Measurements from ENCODE around the gene FGF4. TPM values are rescaled to one million over a fixed set of nuclear protein-coding genes. Genes with fewer than 3 reads are reported as not detected.

Gene FGF4
- total and polyA plus RNA-seq, 2 donors from 2014 or later, result not detected

- no peak overlapping the region for H3K4me3 ChIP-seq (ENCODE audit: low read length in 3 of 3)
- intact Hi-C loops (cut with DNase I), result no loop called here
- no peak overlapping the region for H3K9ac ChIP-seq (ENCODE audit: low read length in 3 of 3)
- H3K36me3 ChIP-seq (ENCODE audit: control insufficient read depth in 2 of 3, insufficient read depth in 3 of 3, low read length in 3 of 3), result no peaks in the 10 kb centered on the region
- DNase-seq (no peak), FAIRE-seq (no peak)
- no peak overlapping the region for H3K27ac ChIP-seq (ENCODE audit: low read depth in 2 of 2, low read length in 2 of 2)
- no peaks in the 10 kb centered on the region for H3K27me3 ChIP-seq (ENCODE audit: control insufficient read depth, insufficient read depth, low read length)
- TF ChIP-seq, protein P1, sequence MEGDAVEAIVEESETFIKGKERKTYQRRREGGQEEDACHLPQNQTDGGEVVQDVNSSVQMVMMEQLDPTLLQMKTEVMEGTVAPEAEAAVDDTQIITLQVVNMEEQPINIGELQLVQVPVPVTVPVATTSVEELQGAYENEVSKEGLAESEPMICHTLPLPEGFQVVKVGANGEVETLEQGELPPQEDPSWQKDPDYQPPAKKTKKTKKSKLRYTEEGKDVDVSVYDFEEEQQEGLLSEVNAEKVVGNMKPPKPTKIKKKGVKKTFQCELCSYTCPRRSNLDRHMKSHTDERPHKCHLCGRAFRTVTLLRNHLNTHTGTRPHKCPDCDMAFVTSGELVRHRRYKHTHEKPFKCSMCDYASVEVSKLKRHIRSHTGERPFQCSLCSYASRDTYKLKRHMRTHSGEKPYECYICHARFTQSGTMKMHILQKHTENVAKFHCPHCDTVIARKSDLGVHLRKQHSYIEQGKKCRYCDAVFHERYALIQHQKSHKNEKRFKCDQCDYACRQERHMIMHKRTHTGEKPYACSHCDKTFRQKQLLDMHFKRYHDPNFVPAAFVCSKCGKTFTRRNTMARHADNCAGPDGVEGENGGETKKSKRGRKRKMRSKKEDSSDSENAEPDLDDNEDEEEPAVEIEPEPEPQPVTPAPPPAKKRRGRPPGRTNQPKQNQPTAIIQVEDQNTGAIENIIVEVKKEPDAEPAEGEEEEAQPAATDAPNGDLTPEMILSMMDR (IDR thresholded peaks at IDR 0.05; ENCODE audit: borderline replicate concordance, extremely low read depth, insufficient read depth), result no peak
- no peaks in the 10 kb centered on the region for H3K4me1 ChIP-seq (ENCODE audit: control insufficient read depth in 2 of 3, insufficient read depth in 2 of 3, low read depth in 1 of 3, low read length in 3 of 3)
- no peaks in the 10 kb centered on the region for H3K9me3 ChIP-seq (ENCODE audit: control insufficient read depth in 2 of 3, insufficient read depth in 1 of 3, low read length in 3 of 3)
Observed at GRCh38 chr11:69804769-69805508, 29.8 kb upstream of the FGF4 start.

DNA sequence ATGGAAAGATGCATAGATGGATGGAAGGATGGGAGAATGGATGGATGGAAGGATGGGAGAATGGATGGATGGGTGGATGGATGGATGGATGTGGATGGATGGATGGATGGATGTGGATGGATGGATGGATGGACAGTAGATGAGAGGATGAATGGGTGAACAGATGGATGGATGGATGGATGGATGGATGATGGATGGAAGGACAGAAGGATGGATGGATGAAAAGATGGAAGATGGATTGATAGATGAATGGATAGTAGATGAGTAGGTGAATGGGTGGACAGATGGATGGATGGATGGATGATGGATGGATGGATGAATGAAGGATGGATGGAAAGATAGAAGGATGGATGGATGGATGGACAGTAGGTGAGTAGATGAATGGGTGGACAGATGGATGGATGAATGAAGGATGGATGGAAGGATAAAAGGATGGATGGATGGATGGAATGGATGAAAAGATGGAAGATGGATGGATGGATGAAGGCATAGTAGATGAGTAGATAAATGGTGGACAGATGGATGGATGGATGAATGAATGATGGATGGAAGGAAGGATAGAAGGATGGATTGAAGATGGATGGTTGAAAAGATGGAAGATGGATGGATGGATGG lies 28.6 kb upstream of the FGF4 start:
- H3K9me3 ChIP-seq (ENCODE audit: control insufficient read depth in 2 of 3, insufficient read depth in 1 of 3, low read length in 3 of 3), result peaks cover 0 to 5% (median 0%) of the 10 kb centered on the region in 3 donors
- TF ChIP-seq, protein P1 (IDR thresholded peaks at IDR 0.05; ENCODE audit: borderline replicate concordance, extremely low read depth, insufficient read depth), result no peak
- H3K27me3 ChIP-seq (ENCODE audit: control insufficient read depth, insufficient read depth, low read length), result no peaks in the 10 kb centered on the region
- H3K27ac ChIP-seq (ENCODE audit: low read depth in 2 of 2, low read length in 2 of 2), result no peak overlapping the region
- no peak overlapping the region for H3K9ac ChIP-seq (ENCODE audit: low read length in 3 of 3)
- no peaks in the 10 kb centered on the region for H3K36me3 ChIP-seq (ENCODE audit: control insufficient read depth in 2 of 3, insufficient read depth in 3 of 3, low read length in 3 of 3)
- no peak overlapping the region for H3K4me3 ChIP-seq (ENCODE audit: low read length in 3 of 3)
- no peaks in the 10 kb centered on the region for H3K4me1 ChIP-seq (ENCODE audit: control insufficient read depth in 2 of 3, insufficient read depth in 2 of 3, low read depth in 1 of 3, low read length in 3 of 3)
- intact Hi-C loops (cut with DNase I), result no loop called here
- DNase-seq (no peak), FAIRE-seq (no peak)

- Histone ChIP-seq H3K9ac (ENCODE audit: low read length in 3 of 3) (no peak overlapping the region), H3K27ac (ENCODE audit: low read depth in 2 of 2, low read length in 2 of 2) (no peak overlapping the region), H3K27me3 (ENCODE audit: control insufficient read depth, insufficient read depth, low read length) (no peaks in the 10 kb centered on the region), H3K4me3 (ENCODE audit: low read length in 3 of 3) (no peak overlapping the region), H3K9me3 (ENCODE audit: control insufficient read depth in 2 of 3, insufficient read depth in 1 of 3, low read length in 3 of 3) (peaks cover 0 to 5% (median 0%) of the 10 kb centered on the region in 3 donors), H3K36me3 (ENCODE audit: control insufficient read depth in 2 of 3, insufficient read depth in 3 of 3, low read length in 3 of 3) (no peaks in the 10 kb centered on the region), H3K4me1 (ENCODE audit: control insufficient read depth in 2 of 3, insufficient read depth in 2 of 3, low read depth in 1 of 3, low read length in 3 of 3) (no peaks in the 10 kb centered on the region)
- TF ChIP-seq, protein P1 (IDR thresholded peaks at IDR 0.05; ENCODE audit: borderline replicate concordance, extremely low read depth, insufficient read depth), result no peak
- intact Hi-C loops (cut with DNase I), result no loop called here
- no peak for FAIRE-seq
- DNase-seq, result no peak
Observed at GRCh38 chr11:69803022-69803421, 27.9 kb upstream of the FGF4 start.
